K562 (cell line): ENCODE data around the gene SCN5A. TPM values are rescaled to one million over a fixed set of nuclear protein-coding genes. Genes with fewer than 3 reads are reported as not detected.

Experiments used
- ATAC-seq: fragments of 200-7000 bp; cut with Tn5 transposase; 3 replicates; pipeline ENCODE4 v1.9.1; 2020; ENCODE audit warnings: moderate library complexity
- BruUV-seq: library from RNA; stranded (reverse); fragments of 400-500 nt; replicated peaks from 2 replicates; lab custom pipeline; 2021; lab: Mats Ljungman, UMichigan
- CTCF ChIA-PET: fragments of 300-600 bp; formaldehyde crosslinking; extraction: SDS; loops from one replicate; lab custom pipeline; 2021; ENCODE audit warnings: low intra/inter-chr PET ratio; lab: Yijun Ruan, JAX
- POLR2A ChIA-PET: fragments of 300-600, 350-650 bp; sonication (Branson Sonifier 250); formaldehyde crosslinking; extraction: SDS; loops from one replicate; lab custom pipeline; 2021; ENCODE audit warnings: antibody characterized with exemption, inconsistent platforms; lab: Yijun Ruan, JAX
- DNase-seq, 4 experiments: peaks; one replicate each; pipeline versions ENCODE4 v3.0.0 to v3.0.0-alpha.2; 2011 to 2018; ENCODE audit warnings: low spot score in 3 of 4, mixed read lengths in 3 of 4; ENCODE audit errors: extremely low read depth in 1 of 4
- FAIRE-seq: peaks from 2 replicates; lab custom pipeline; 2011; peaks lifted over from hg19 to GRCh38; lab: Jason Lieb, UNC
- H2AFZ ChIP-seq: 2 replicates; pipeline ENCODE4 v1.6.0; 2011; ENCODE audit warnings: low read depth, low read length, control low read depth, inconsistent platforms
- H3K27ac ChIP-seq: fragments of 200-600 bp; 3 replicates; pipeline ENCODE4 v1.8.0; 2011; ENCODE audit warnings: low read depth, mild to moderate bottlenecking, control low read depth, inconsistent platforms, low read length, moderate library complexity, mixed read lengths; ENCODE audit errors: extremely low read depth
- H3K27me3 ChIP-seq, 2 experiments: fragments of 300-600 bp in 1 of 2; 2 replicates in 1 of 2; 3 replicates in 1 of 2; pipeline versions ENCODE4 v1.6.0 to v1.8.0; 2011; ENCODE audit warnings: inconsistent platforms in 2 of 2, low read length in 2 of 2, mild to moderate bottlenecking in 1 of 2, mixed read lengths in 1 of 2, moderate library complexity in 1 of 2; ENCODE audit not compliant: control insufficient read depth in 2 of 2, insufficient read depth in 2 of 2
- H3K36me3 ChIP-seq: fragments of 300-600 bp; 3 replicates; pipeline ENCODE4 v1.8.0; 2011; ENCODE audit warnings: mild to moderate bottlenecking, low read length, inconsistent platforms; ENCODE audit not compliant: control insufficient read depth, insufficient read depth
- H3K4me1 ChIP-seq, 2 experiments: fragments of 200-600 bp in 1 of 2; replicated peaks in 1 of 2; 2 replicates in 1 of 2; 3 replicates in 1 of 2; pipeline versions ENCODE4 v1.5.1 to v1.8.0; 2011; ENCODE audit warnings: inconsistent platforms in 2 of 2, low read length in 2 of 2, mild to moderate bottlenecking in 1 of 2, mixed read lengths in 1 of 2, moderate library complexity in 1 of 2; ENCODE audit not compliant: control insufficient read depth in 2 of 2, insufficient read depth in 2 of 2
- H3K4me2 ChIP-seq: 2 replicates; pipeline ENCODE4 v1.6.1; 2011; ENCODE audit warnings: low read length, control low read depth, inconsistent platforms, mixed read lengths; ENCODE audit not compliant: insufficient read depth
- H3K4me3 ChIP-seq: fragments of 200-600 bp; sonication (generic), shearing (Covaris generic); 2 replicates; pipeline ENCODE4 v1.5.1; 2016; ENCODE audit warnings: control low read depth, inconsistent platforms
- H3K79me2 ChIP-seq: fragments of 200-600 bp; 3 replicates; pipeline ENCODE4 v1.8.0; 2011; ENCODE audit warnings: low read length, inconsistent platforms; ENCODE audit not compliant: control insufficient read depth, insufficient read depth
- H3K9ac ChIP-seq, 2 experiments: 2 replicates each; pipeline versions ENCODE4 v1.6.0 to v1.6.1; 2011; ENCODE audit warnings: low read depth in 2 of 2, low read length in 2 of 2, control low read depth in 1 of 2, inconsistent platforms in 1 of 2, mild to moderate bottlenecking in 1 of 2, mixed read lengths in 1 of 2; ENCODE audit not compliant: insufficient read depth in 1 of 2
- H3K9me1 ChIP-seq: one replicate; pipeline ENCODE4 v1.6.0; 2011; ENCODE audit warnings: inconsistent platforms, mild to moderate bottlenecking, low read length, moderate library complexity; ENCODE audit not compliant: control insufficient read depth, insufficient read depth
- H3K9me3 ChIP-seq: replicated peaks from 2 replicates; pipeline ENCODE4 v1.5.1; 2011; ENCODE audit warnings: low read depth, low read length, inconsistent platforms; ENCODE audit not compliant: control insufficient read depth, insufficient read depth
- H4K20me1 ChIP-seq: replicated peaks from 2 replicates; pipeline ENCODE4 v1.6.1; 2011; ENCODE audit warnings: low read length, inconsistent platforms, mixed read lengths; ENCODE audit not compliant: control insufficient read depth, insufficient read depth
- ADNP ChIP-seq: fragments of 200-800 bp; sonication (Bioruptor generic); IDR thresholded peaks from 2 replicates; pipeline ENCODE4 v1.6.1; 2016; ENCODE audit warnings: missing genetic modification characterization, missing compliant biosample characterization
- BCOR ChIP-seq: fragments of 450-650 bp; IDR thresholded peaks from 2 replicates; pipeline ENCODE4 v1.6.1; 2016
- CREB5 ChIP-seq: fragments of 250-450 bp; sonication (Bioruptor Pico); IDR thresholded peaks from 2 replicates; pipeline ENCODE4 v1.5.0; 2020; ENCODE audit warnings: mild to moderate bottlenecking
- GABPA ChIP-seq: fragments of 200-800 bp; sonication (Bioruptor generic); conservative IDR thresholded peaks from 2 replicates; pipeline ENCODE4 v1.6.1; 2016; ENCODE audit warnings: low read depth, missing genetic modification characterization, missing compliant biosample characterization
- GATAD2B ChIP-seq: fragments of 450-650 bp; IDR thresholded peaks from 2 replicates; pipeline ENCODE4 v1.6.1; 2017; ENCODE audit warnings: mild to moderate bottlenecking, borderline replicate concordance
- KDM5B ChIP-seq: fragments of 200-600 bp; sonication (generic); IDR thresholded peaks from 2 replicates; pipeline ENCODE4 v1.6.1; 2012; ENCODE audit warnings: low read depth, mild to moderate bottlenecking, moderate library complexity, low read length, control low read depth, inconsistent platforms; ENCODE audit not compliant: insufficient replicate concordance
- SMAD2 ChIP-seq: fragments of 150-350 bp; IDR thresholded peaks from 2 replicates; pipeline ENCODE4 v1.6.1; 2014; ENCODE audit warnings: low read depth, mild to moderate bottlenecking, low read length
- WGBS: fragments of 100-300 bp; shearing (Covaris generic); methylation state at CpG from one replicate; pipeline ENCODE4 v1.1.6; 2016; ENCODE audit warnings: low coverage, mixed read lengths; ENCODE audit not compliant: insufficient coverage; ENCODE audit errors: missing lambda C conversion rate; 5-methylcytosine and 5-hydroxymethylcytosine counted together
- in situ Hi-C: fragments of 300-500 bp; cut with MboI; formaldehyde crosslinking; loops from 4 replicates; pipeline ENCODE4 v1.15.0; 2018; ENCODE audit warnings: inconsistent platforms, mixed read lengths
- intact Hi-C: fragments of 100-400 bp; cut with micrococcal nuclease; formaldehyde crosslinking; loops from 2 replicates; pipeline ENCODE4 v1.14.2; 2022
- polyA plus RNA-seq, 8 experiments: library from polyadenylated mRNA; depleted of rRNA in 4 of 8; stranded (reverse) in 5 of 8; unstranded in 3 of 8; fragments of >200 nt; fragmentation: Nextera tagmentation in 2 of 8; fragmentation: Illumina TruSeq in 1 of 8; extraction: Ambion mirVana in 2 of 8; extraction: Trizol in 1 of 8; gene quantifications; 2 replicates each; pipeline versions ENCODE4 v1.2.1 to v1.2.3, GENCODE V29; 2011 to 2014; ENCODE audit warnings: inconsistent platforms in 1 of 8, missing spikeins in 1 of 8
- total RNA-seq, 7 experiments: library from RNA; depleted of rRNA in 6 of 7; stranded (reverse); fragments of >200 nt in 6 of 7; fragmentation: Illumina TruSeq in 2 of 7; extraction: Trizol in 2 of 7; gene quantifications; 2 replicates each; pipeline versions ENCODE4 v1.2.1 to v1.2.3, GENCODE V29; 2011 to 2021; ENCODE audit warnings: low replicate concordance in 1 of 7

SCN5A gene
- total and polyA plus RNA-seq, 9 of the 15 experiments (the other 6 are each of a cell fraction or from before 2014, with no cell fraction given), result 0.07 to 1.4 (median 0.21) TPM; not detected in 2

GRCh38 chr3:38606561-38606960, 42.9 kb downstream of the SCN5A start:
- in situ Hi-C loops, result no loop called here
- H2AFZ ChIP-seq, result no peak overlapping the region
- H4K20me1 ChIP-seq, result no peaks in the 10 kb centered on the region; the same call in none of the 2 replicates
- peaks cover 4% of the 10 kb centered on the region for H3K9me1 ChIP-seq
- no peak overlapping the region for H3K4me2 ChIP-seq
- no peaks in the 10 kb centered on the region for H3K4me1 ChIP-seq
- H3K36me3 ChIP-seq, result no peaks in the 10 kb centered on the region
- H3K27me3 ChIP-seq, result peaks cover 23 to 91% of the 10 kb centered on the region in 2 experiments
- H3K9me3 ChIP-seq, result no peaks in the 10 kb centered on the region
- H3K9ac ChIP-seq, result no peak overlapping the region
- ChIA-PET CTCF (no interaction called here), POLR2A (interaction anchor here (0.8 kb wide), 1 partner anchor 9 kb away, joined by 3 read pairs; no protein-coding TSS in a partner anchor)
- BruUV-seq, result no TSS peak
- intact Hi-C loops, result no loop called here
- no peaks in the 10 kb centered on the region for H3K79me2 ChIP-seq
- no peak for ATAC-seq
- under 1% methylated on average over 11 of the region's 11 CpGs for WGBS
- FAIRE-seq, result no peak
- no peak overlapping the region for H3K27ac ChIP-seq
- no peak overlapping the region for H3K4me3 ChIP-seq
- no peak for DNase-seq
- TF ChIP-seq BCOR (no peak), ADNP (no peak), CREB5 (no peak), KDM5B (no peak), SMAD2 (no peak), GATAD2B (no peak), GABPA (tag) (no peak)
